CD4-positive, alpha-beta T cell treated with Interleukin-4 for 4 hours (primary cell): ENCODE results near the gene THSD4.
"Not testable (repeated sequence)": the region's sequence is repeated elsewhere in the genome, so short reads cannot be mapped to it uniquely, and the experiment has no call there.

Source experiments
- DNase-seq: peaks from one replicate; pipeline ENCODE4 v3.0.0-alpha.2; 2020

Gene THSD4

DNA sequence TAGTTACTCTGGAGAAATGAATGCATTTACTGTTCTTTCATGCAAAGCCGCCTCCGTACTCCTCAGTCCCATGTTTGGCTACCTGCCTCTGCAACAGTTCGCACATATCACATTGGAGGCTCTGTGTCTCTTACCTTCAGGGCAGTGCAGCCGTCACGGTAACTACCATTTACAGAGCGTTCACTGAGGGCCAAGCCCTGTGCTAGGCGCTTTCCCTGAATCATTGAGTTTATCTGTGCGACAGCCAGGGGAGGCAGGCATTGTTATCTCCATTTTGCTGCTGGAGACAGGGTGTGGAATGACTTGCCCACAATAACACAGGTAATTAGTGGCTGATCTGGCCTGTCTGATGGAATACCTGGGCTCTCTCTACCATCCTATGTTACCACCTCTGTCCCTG, 115.0 kb downstream of the THSD4 start:
- no peak for DNase-seq

- DNase-seq: no peak
These were observed 116.5 kb downstream of the THSD4 start for GRCh38 chr15:71231758-71232157.

DNA sequence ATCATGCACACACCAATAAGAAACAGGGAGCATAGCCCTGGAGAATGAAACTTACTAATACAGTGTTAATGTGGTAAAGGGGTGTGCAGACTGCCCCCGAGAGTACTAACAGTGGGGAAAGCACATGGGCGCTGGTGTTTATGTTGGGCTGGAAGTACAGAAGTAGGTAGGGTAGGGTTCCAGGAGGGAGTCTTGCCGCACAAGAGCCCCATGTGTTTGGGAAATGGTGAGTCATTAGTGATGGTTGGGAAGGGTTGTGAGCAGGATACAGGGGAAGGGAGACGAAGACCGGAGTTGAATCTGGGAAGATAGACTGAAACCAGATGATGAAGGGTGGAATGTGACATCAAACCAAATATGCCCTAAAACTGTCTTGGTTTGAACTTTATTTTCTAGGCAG, 117.1 kb downstream of the THSD4 start:
- no peak for DNase-seq

DNA sequence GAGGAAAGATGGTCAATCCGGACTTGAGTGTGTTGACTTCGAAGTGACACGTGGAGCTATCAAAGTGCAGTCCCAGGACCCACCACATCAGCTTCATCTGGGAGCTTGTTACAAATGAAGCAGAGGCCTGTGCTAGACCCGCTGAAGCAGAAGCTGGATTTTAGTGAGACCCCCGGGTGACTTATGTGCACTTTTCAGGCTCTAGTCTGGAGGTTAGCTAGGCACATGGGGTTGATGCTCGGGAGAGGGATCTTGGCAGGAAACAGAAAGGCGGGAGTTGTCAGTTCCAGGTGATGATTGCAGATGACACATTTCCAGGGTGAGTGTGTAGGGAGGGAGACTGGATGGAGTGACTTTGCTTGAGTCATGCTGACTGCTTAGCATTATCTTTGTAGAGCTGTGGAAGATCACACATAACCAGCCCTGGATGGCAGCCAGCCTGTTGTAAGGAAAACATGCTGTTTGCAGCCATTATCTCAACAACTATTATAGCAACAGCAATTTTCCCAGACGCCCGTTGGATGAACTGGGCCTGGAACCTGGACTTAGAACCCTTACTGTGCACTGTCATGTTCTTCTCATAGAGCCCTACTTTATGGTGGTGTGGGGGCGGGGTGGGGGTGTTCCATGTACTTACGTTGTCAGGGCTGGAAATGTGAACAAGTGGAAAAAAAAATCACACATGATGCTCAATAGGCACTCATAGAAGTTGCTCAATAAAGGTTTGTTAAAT, 122.4 kb downstream of the THSD4 start:
- DNase-seq: no peak

- DNase-seq: no peak
These were observed 123.7 kb downstream of the THSD4 start for GRCh38 chr15:71238926-71239325.

DNA sequence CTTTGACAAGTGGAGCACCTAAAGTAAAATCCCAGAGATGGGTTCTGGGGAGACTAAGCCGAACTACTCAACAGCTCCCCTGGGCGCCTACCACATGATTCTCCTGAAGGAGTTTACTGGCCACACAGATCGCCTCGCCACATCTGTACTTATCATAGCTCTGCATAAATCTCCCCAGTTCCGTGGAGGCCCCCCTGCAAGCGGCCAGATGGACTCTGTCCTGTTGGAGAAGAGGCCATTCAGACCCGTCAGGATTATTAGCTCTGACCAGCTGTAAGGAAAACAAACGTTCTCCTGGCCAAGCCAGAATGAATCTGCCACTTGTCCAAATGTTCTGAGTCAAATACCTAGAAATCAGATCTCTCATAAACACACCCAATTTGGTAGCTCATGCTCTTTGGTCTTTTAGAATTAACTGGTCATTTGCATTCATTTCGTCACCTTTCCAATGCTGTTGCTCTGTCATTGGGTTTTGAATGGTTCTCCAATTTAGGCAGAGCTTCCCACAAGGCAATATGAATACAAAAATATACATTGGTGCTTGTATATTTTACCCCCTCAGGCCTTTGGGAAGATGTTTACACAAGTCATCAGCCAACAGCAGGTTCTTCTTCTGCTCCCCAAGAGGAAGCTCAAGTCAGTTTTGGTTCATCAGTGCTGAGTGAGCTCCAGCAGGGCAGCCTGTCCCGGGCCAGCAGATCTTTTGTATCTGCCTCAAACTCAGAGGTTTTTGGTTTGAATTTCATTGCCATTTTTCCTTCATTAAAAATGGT, 124.5 kb downstream of the THSD4 start:
- no peak for DNase-seq

DNA sequence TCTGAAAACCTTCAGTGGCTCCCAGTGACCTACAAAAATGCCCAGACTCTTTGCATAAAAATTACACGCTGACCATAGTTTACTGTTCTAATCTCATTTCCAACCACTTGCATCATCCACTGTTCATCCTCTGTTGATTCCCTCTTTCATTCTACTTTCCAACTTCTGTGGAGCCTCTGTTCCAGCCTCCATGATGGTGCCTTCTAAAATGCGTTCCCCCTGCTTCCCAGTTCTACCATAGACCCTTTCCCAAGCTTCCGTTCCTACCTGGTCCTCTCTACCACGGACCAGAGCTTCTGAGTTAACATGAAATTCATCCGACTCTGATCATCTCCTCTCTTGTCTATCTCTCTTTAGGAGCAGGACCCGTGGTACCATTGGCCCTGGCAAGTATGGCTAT, 127.0 kb downstream of the THSD4 start:
- DNase-seq: no peak

- no peak for DNase-seq
These were observed 129.0 kb downstream of the THSD4 start for GRCh38 chr15:71244250-71244649.

DNA sequence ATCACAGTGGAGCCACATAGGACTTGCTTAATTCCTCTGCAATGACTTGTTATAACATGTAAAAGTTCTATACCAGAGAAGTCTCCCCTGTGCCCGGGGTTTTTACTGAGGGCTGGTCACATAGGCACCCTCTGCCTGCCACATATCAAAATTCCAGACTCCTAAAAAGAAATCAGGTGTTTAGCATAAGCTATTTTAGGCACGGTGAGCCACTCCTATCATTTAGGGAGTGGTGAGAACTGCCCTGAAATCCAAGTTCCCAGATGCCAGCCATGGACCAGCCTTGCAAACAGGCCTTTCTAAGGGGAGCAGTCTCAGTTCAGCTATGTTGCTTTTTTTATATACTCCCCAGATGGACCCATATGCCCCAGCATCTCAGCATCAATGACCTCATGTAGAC, 130.3 kb downstream of the THSD4 start:
- no peak for DNase-seq

DNA sequence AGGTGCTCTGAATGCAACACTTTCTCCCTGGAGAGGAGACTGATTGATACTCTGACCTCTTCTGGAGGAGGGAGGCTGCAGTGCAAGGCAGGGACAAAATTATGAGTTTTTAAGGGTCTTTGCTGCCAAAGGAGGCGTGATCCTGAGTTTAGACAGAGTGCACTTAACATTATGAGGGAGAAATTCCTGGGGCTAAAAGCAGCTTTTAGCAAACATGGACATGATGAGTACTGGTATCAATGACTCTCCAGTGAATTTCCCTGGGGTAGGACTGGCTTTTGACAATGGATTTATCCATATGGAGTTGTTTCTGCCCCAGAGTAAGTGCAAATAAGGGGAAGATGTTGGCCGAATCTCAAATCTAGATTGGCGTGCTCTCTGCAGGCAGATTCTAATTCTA, 133.1 kb downstream of the THSD4 start:
- DNase-seq: no peak

DNA sequence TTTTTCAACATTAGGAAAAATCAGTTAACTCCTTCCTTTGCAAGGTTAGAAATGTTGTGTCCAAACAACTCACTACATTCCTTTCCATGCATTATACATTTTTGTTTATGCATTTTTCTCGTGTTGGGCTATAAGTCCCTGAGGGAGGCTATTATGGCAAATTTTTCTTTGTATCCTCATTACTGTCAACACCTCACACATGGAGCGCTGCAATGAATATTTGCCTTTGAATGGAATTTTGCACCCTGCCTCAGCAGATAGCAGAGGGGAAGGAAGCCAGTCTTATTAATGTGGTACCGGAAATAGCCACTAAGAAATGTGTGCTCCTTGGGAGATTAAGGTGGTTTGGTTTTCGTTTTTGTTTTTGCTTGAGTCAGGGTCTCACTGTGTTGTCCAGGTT, 134.7 kb downstream of the THSD4 start:
- DNase-seq: no peak

- no peak for DNase-seq
These were observed 135.8 kb downstream of the THSD4 start for GRCh38 chr15:71250936-71251583.

DNA sequence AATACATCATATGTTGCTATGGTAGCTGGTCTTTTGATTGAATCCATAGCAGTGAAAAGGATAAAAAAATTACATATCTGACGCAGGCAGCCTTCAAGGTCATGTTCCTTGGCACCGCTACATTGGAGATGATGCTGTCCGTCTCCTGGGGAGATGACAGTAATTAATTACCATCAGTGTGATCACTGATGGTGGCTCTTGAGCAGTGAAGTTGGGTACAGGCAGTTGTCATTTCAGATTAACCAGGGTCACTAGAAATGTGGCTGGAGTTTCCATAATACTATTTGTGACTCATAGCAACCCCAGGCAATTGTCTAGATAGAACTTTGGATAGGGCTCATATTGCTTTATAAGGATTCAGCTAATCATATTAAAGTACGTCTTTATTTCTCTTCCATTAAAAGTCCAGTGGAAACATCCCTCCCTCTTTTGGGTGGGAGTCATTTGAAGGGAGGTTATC, 136.3 kb downstream of the THSD4 start:
- DNase-seq: no peak

DNA sequence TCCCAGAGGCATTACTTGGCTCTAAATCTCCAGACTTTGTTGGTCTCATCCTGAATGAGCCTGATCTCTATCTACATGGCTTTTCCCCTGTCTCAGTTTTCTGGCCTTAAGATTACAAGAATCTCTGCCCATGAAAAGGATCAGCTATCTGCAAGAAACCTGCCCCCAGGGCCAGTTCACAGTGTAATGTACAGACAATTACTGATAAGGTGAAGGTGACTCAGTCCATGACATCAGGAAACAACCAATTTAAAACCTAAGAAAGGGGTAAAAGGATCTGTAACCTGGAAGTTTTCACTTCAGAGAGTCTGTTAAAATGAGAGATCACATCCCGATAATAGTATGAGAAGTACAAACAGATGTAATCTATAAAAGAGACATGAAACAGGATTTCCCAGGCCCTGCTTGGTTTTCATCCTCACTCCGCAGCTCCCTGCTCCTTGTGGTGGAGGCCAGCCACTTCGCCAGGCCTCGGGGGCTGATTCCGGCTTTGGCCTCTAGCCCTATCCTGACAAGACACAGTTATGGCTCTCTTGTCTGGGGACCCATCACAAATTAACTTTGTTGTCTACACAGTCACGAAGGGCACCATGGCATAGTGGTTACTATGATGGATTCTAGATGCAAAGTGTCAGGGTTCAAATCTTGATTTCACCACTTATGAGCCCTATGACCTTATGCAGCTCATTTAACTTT, 136.9 kb downstream of the THSD4 start:
- DNase-seq: no peak

DNA sequence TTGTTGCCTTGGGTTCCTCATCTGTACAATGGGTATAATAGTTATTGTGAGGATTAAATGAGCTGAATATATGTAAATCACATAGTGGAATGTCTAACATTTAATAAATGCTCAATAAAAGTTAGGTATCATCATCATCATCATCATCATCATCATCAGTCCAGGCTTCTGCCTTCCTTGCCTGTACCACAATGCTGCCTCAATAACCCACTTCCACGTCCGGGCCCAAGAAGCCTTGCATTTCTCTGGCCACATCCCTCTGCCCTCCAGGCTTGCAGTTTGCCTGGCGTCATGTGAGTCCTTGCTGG, 137.4 kb downstream of the THSD4 start:
- no peak for DNase-seq

DNA sequence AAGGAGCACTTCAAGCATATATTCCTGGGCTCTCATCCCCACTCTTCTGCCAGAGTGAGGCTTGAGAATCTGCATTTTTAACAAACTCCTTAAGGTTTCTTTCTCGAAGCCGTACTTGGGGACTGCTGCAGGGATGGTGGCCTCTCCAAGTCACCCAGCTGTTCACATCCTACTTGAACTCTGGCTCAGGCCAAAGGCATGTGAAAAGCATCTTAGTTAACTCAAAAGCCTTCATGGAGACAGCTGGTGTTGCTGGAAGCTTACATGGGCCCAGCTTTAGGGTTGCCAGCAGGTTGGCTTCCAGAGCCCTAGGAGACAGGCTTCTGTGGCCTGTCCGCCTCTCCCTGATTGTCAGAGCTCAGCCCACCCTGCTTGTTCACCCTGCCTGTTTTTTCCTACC, 139.2 kb downstream of the THSD4 start:
- no peak for DNase-seq

- no peak for DNase-seq
These were observed 141.8 kb downstream of the THSD4 start for GRCh38 chr15:71256934-71257664.

- DNase-seq: no peak
These were observed 144.6 kb downstream of the THSD4 start for GRCh38 chr15:71259866-71260265.

DNA sequence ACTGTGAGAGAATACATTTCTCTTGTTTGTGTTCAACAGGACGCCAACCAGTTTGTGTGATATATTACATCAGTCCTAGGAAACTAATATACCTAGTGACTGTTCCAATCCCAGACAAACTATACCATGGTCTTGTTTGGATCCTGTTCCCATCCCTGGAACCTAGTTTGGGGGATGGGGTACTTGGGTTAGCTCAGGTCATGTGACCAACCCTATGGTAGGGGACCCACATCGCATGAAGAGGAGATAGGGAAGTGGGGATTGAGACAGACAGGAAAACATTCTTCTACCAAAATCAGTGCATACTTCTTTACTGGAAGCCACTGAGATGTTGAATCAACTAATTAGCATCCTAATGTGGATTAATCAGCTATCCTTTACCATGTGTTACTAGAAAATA, 146.1 kb downstream of the THSD4 start:
- no peak for DNase-seq

DNA sequence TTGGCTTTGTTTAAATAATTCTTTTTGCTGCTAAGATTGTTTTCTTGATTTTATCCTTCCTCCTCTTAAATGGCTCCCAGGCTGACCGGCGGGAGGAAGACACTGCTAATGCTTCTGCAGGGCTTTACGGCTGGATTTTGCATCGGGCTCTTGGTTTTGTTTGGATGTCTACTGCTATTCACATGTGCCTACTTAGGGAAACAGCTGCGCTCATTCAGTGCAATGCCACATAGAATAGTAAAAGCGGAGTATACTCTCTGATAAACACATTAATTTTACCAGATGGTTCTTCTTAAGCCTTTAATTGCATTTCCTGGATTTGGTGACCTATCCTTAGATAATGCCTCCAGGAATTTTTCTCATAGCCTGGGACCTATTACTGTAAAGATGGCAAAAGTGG, 146.6 kb downstream of the THSD4 start:
- DNase-seq: no peak

- DNase-seq: no peak
These were observed 147.3 kb downstream of the THSD4 start for GRCh38 chr15:71262599-71262998.

DNA sequence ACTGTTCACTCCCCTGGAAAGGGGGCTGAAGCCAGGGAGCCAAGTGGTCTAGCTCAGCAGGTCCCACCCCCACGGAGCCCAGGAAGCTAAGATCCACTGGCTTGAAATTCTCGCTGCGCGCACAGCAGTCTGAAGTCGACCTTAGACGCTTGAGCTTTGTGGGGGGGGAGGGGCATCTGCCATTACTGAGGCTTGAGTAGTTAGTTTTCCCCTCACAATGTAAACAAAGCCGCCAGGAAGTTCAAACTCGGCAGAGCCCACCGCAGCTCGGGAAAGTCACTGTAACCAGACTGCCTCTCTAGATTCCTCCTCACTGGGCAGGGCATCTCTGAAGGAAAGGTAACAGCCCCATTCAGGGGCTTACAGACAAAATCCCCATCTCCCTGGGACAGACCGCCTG, 150.3 kb downstream of the THSD4 start:
- not testable (repeated sequence) for DNase-seq

DNA sequence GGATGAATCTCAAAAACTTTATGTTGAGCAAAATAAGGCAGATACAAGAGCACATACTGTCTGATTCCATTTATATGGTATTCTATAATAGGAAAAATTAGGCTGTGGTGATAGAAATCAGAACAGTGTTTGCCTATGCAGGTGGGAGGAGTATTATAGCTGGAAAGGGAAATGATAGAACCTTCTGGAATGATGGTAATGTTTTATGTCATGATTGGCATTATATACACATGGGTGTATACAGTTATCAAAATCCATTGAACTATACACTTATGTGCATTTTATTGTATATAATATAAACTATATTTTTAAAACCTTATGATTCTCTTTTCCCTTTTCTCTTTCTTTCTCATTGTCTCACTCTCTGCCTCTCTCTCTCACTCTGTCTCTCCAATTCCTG, 156.1 kb downstream of the THSD4 start:
- no peak for DNase-seq
